ENCODE results near the gene CLPSL1. TPM values are rescaled to one million over a fixed set of nuclear protein-coding genes. Genes with fewer than 3 reads are reported as not detected.

Gene CLPSL1
- total RNA-seq, 1 donor from 2014 or later = not detected

GRCh38 chr6:35829306-35829705 is 48.5 kb downstream of the CLPSL1 start:
- DNase-seq = no peak
- intact Hi-C loops (cut with DNase I) = no loop called here
- no peak for ATAC-seq (ENCODE audit: poor library complexity)

- no peak for ATAC-seq (ENCODE audit: poor library complexity)
- DNase-seq = no peak
- intact Hi-C loops (cut with DNase I) = no loop called here
These were observed 50.6 kb downstream of the CLPSL1 start for GRCh38 chr6:35831257-35832007.

GRCh38 chr6:35833536-35833935 is 52.7 kb downstream of the CLPSL1 start:
- DNase-seq = no peak
- intact Hi-C loops (cut with DNase I) = no loop called here
- ATAC-seq (ENCODE audit: poor library complexity) = no peak

Other genes starting within 250 kb of the CLPSL1 start
- gene FKBP5, start 92.1 kb upstream of the CLPSL1 start, total RNA-seq = 106 TPM
- gene ARMC12, start 44.0 kb upstream of the CLPSL1 start, total RNA-seq = not detected
- gene CLPSL2, start 4.4 kb upstream of the CLPSL1 start, total RNA-seq = not detected
- gene CLPS, start 16.3 kb downstream of the CLPSL1 start, total RNA-seq = not detected
- not detected for gene LHFPL5, start 24.3 kb downstream of the CLPSL1 start, total RNA-seq
- 22.1 TPM for gene SRPK1, start 140.1 kb downstream of the CLPSL1 start, total RNA-seq
- not detected for gene SLC26A8, start 243.6 kb downstream of the CLPSL1 start, total RNA-seq
- gene MAPK14, start 246.8 kb downstream of the CLPSL1 start, total RNA-seq = 29.3 TPM

Measured in Right ventricle myocardium superior (tissue), 1 donor.